ENCODE measurements around the gene GNB5.
"Not testable (repeated sequence)": the region's sequence is repeated elsewhere in the genome, so short reads cannot be mapped to it uniquely, and the experiment has no call there.

GNB5 gene

DNA sequence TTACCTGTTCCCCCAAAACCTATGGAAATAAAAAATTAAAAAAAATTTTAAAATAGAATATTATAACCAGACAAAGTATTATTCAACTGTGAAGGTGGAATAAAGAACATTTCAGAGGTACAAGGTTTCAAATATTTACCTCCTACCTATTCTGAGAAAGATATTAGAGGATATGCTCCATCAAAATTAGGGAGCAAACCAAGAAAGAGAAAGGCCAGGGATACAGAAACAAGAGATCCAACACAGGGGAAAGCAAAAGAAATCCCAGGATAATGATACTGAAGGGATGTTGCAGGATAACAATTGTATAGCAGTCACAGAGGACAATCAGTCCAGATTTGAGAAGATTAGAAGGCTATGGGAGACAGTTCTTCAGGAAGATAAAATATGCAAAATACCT lies 101.0 kb downstream of the GNB5 start:
- DNase-seq: no peak

- no peak for DNase-seq
Observed at GRCh38 chr15:52086011-52086786, 105.0 kb downstream of the GNB5 start.

DNA sequence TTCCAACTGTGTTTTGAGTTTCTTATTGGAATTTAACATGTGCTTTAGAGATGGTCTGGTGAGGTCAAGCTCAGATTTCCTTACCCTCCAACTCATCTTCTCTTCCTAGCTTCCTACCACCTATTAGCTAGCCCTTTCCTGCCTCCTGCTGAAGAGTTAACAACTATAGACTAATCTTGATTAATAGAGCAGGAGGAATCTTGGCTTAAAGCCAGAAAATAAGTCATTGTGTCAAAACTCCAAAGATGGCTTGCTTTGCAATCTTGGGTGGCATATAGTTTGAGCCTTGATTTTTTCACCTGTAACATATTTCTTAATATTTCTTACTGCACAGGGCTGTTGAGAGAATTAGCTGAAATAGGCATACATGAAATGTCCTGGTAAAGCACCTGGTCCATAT lies 105.9 kb downstream of the GNB5 start:
- no peak for DNase-seq

GRCh38 chr15:52083603-52084002 lies 107.6 kb downstream of the GNB5 start:
- DNase-seq: no peak

- not testable (repeated sequence) for DNase-seq
Observed at GRCh38 chr15:52083037-52083359, 108.2 kb downstream of the GNB5 start.

- no peak for DNase-seq
Observed at GRCh38 chr15:52082197-52083036, 108.8 kb downstream of the GNB5 start.

- DNase-seq: no peak
Observed at GRCh38 chr15:52080706-52081392, 110.3 kb downstream of the GNB5 start.

- no peak for DNase-seq
Observed at GRCh38 chr15:52080031-52080430, 111.2 kb downstream of the GNB5 start.

- DNase-seq: peak; percentile 52
Observed at GRCh38 chr15:52078876-52079700, 112.1 kb downstream of the GNB5 start.

DNA sequence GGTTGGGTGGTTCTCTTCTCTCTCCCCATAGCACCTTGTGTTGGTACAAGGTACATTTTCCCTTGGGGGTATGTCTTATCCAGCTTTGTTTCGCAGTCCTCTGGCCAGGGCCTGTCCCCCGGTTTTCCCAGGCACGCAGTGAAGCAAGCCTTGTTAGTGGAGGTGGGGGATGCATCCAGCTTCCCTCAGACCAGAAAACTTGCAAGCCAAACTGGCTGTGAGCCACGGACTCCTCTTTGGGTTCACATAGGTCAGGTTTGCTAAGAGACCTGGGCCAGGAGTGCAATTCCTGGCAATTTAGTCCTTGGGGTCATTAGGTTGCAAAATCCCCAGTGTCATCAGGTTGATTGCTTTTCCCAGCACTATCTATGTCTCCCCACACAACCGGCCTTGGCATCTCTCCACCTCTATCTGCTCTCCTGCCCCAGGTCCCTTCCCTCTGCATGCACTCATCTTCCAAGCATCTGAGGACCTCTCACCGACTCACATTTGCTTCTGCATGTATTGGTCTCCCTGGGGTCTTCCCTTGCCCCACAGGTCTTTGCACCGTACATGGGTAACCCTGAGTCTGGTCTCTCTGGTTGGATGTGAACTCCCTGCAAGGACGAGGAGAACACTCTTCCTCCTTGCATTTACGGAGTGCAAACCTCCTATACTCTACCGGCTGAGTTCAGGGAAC lies 112.9 kb downstream of the GNB5 start:
- DNase-seq: no peak

- DNase-seq: no peak
Observed at GRCh38 chr15:52076889-52077781, 114.1 kb downstream of the GNB5 start.

- no peak for DNase-seq
Observed at GRCh38 chr15:52071570-52071969, 119.6 kb downstream of the GNB5 start.

DNA sequence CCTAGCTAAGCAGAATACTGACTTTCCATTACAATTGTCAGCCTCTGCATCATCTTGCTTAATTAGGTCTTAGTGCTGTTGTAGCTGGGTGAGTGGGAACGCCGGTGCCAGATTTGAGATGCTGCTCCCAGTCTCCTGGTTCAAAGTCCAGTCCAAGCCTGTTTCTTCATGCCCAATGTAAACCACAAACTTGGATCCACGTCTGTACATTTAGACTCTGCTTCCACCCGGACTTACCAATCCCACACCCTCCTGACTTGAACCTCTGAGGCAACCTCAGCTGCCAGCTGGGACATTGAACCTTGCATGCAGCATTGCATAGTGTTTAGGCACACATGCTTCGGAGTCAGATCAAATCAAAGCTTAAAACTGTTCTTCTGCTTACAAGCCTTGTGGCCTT lies 121.6 kb downstream of the GNB5 start:
- DNase-seq: no peak

DNA sequence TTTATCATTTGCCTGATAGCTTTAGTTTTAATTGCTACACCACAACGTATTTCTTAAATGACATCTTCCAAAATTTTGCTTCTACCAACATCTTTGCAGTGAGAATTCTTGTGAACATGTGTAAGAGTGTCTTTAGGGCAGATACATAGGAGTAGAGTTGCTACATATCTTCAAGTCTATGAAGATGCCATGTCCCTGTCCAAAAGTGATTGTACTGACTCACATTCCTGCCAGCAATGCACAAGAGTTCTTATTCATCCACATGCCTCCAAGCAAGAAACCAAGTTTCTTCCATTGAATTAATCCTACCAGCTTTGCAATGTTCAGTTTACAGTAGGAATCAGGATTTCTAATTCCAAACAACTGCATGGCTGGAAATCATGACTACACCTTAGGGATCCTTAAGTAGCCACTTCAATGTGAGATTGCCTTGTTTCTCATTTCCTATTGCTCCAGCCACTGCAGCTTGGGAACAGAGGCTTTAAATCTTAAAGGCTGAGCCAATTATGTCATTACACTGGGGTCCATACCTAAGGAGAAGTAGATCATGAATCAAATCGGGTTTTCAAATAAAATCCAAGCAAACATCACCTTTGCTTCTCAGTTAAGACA lies 123.1 kb downstream of the GNB5 start:
- no peak for DNase-seq

GRCh38 chr15:52067545-52067926 lies 123.7 kb downstream of the GNB5 start:
- no peak for DNase-seq

DNA sequence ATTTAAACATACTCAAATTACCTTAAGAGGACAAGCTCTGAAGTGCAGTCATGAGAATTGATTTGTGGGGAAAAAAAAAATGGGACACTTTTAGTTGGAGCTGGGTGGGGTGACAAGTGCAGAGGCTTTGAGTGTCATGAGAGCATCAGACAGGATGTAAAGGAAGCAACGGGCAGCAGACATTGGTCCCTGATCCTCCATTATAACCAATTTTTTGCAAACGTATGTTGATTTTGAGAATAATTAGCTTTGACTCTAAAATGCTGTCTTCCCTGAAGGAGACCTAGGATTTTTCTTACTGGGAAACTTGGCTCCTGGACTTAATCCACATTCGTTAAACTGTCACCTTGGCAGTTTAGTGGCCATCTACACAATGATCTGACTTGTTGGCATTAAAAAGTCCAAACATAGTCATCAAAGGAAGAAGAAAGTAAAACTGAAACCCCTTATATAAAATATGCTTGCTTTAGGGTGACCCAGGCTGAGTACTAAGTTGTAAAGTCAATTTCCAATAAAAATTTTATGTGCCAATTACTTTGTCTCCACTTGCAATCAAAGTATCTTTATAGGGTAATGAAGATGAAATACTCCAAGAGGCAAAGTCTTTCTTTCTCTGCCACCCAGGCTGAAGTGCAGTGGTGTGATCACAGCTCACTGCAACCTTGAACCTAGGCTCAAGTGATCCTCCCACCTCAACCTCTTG lies 124.2 kb downstream of the GNB5 start:
- DNase-seq: no peak

Measured in left hindlimb (tissue), 1 donor.